Measurements from ENCODE around the gene CREB5.
A peak's percentile ranks its signal among the peaks of the same experiment; 100 is the strongest.

CREB5 gene

GRCh38 chr7:28836716-28837115 lies 424.4 kb downstream of the CREB5 start:
- DNase-seq = no peak

- no peak for DNase-seq
These were observed 424.9 kb downstream of the CREB5 start for GRCh38 chr7:28837216-28837615.

DNA sequence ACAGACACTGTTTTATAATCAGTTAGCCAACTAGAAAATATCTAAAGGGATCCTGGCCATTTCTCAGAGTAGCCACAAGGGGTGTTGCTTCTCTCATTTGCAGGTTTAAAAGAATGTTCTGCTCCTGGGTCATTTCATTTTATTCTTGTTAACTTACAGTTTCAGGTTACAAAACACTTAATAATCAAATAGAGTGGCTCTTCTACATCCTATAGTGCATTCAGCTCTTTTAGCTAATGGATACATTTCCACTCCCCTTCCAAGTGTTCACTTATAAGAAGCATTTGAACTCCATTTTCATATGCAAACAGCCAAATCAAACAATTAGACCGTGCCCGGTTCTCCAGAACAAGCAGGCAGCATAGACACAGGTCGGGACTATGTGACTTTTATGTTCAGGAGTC lies 428.3 kb downstream of the CREB5 start:
- DNase-seq = peak; percentile 97

GRCh38 chr7:28841766-28842165 lies 429.4 kb downstream of the CREB5 start:
- DNase-seq = no peak

DNA sequence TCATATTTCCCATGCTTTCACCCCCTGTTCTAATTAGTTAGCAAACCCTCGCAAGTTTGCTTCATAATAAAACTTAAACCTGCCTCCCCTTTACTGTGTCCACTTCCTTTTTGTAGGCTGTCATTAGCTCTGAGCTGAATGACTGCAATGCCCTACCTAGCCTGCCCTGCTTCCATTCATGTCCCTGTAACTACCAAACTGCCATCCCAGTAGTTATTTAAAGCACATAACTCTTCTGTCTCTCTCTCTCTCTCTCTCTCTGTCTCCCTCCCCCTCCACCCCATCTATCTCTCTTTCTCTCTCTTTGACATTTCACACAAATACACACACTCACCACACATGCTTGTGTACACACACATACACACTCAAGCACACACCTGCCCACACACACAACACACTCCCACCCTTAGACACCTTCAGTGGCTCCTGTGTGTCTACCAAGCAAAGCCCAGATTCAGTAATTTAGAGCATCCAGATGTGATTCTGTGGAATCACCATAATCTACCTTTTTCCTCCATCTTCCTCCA lies 430.5 kb downstream of the CREB5 start:
- DNase-seq = no peak

DNA sequence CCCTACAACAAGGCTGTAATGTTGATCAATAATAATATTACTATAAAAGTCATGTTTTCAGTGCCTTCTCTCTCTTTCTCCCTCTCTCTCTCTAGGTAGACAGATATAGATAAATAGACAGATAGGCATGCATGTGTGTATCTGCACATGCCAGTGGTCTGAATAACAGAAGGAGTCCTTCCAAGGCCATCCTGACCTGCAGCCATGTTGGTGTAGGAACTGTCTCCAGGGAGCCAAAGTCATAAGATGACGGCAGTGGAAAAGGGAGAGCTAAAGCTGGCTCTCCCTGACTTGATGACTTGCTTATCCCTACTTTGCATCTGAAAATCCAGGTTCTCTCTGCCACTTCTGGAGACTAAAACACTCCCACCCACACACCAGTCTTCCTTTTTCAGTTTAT lies 432.8 kb downstream of the CREB5 start:
- no peak for DNase-seq

- DNase-seq = no peak
These were observed 434.9 kb downstream of the CREB5 start for GRCh38 chr7:28847176-28847575.

- no peak for DNase-seq
These were observed 435.4 kb downstream of the CREB5 start for GRCh38 chr7:28847681-28848080.

DNA sequence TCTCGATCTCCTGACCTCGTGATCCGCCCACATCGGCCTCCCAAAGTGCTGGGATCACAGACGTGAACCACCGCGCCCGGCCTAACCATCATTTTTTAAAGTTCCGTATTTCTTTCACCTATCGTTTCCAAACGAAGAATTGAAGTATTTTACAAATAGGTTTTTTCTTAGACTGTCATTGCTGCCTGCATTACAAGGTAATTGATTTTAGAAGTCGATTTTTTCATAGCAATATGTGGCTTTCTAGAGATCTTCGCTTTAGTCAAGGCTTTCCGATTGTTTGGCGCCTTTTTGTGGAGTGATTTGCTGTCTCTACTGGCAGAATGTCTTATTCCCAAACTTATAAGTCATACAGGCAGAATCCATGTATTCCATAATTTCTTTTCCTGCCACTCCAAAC lies 436.6 kb downstream of the CREB5 start:
- DNase-seq = no peak

- DNase-seq = no peak
These were observed 438.4 kb downstream of the CREB5 start for GRCh38 chr7:28850699-28851098.

DNA sequence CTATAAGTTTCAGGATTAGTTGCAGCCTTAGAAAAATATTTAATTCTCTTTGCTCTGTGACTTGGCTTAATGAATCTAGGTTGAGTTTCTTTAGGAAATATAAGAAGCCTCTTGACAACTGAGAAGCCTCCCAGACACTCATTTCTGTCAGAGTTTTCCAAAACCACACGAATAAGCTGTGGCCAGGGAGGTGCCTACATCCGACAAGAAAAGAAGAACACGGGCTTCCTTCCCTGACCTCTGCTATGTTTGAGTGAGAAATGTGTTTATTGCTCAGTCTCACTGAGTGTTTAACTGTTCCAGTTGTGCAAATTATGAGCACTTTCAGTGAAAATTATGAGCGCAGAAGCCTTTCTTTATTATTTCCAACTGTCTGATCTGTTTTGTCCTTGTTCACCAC lies 440.8 kb downstream of the CREB5 start:
- DNase-seq = no peak

DNA sequence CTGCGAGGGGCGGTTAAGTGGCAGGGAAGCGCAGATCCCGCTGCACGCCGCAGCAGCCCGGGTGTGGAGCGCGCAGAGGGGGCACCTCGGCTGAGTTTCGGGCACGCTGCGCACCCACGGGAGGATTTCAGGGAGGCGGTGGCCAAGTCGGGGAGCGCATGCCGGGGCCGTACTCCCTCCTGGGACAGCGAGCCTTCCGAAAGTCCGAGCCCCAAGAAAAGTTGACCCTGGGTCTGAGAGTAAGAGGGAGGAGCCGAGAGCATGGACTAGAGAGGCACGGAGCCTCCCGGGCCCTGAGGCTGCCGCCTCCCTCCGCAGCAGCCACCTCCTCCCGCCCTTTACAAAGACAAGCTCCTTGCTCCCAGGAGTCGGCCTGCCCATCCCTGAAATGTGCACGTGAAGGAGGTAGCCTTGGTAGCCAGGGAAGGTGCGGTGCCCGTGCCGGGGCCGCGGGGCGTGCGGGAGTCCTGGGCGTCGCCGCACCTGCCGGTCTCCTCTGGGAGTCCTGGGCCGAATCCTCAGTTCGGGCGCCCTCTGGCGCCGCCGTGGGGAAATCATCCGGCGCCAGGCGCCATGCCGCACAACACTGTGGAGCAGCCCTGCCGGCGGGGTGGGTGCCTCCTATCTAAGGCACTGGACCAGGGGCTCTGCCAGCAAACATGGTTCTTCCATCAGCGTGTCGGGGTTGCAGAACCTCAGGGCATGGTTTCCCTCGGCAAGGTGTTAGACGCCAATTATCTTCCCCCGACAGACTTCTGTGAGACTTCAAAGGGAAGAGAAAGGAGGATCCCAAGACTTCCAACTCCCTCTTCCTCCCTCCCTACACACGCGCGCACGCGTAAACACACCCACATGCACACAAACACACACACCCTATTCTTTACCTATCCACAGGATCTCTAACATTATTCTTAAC lies 441.8 kb downstream of the CREB5 start:
- peak; percentile 61 for DNase-seq

DNA sequence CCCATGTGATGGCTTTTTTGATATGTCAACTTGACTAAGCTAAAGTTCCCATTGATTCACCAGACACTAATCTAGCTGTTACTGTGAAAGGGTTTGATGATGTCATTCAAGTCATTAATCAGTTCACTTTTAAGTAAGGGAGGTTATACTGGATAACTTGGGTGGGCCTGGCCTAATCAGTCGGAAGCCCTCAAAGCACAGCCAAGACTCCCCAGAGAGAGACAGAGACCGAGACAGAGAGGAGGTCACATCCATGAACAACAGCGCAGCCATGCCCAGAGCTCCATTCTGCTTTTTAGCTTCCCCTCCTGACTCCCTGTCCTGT lies 442.4 kb downstream of the CREB5 start:
- no peak for DNase-seq

GRCh38 chr7:28855538-28856217 lies 443.4 kb downstream of the CREB5 start:
- no peak for DNase-seq

- DNase-seq = no peak
These were observed 444.3 kb downstream of the CREB5 start for GRCh38 chr7:28856656-28857055.

DNA sequence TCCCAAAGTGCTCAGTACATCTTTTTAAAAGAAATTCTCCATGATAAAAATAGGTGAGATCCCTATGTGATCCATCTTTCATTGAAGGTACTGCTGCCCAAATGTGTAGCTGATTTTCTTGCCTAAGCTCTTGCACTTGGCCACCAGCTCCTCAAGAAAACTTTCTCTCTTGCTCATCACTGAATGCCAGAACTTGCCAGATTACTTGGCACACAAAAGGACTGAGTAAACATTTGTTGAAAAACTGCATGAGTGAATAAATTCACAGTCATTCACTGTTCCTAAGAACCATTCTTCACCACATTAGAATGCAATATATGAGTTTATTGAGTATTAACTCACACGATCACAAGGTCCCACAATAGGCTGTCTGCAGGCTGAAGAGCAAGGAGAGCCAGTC lies 445.9 kb downstream of the CREB5 start:
- no peak for DNase-seq

- DNase-seq = no peak
These were observed 446.6 kb downstream of the CREB5 start for GRCh38 chr7:28858895-28859294.

DNA sequence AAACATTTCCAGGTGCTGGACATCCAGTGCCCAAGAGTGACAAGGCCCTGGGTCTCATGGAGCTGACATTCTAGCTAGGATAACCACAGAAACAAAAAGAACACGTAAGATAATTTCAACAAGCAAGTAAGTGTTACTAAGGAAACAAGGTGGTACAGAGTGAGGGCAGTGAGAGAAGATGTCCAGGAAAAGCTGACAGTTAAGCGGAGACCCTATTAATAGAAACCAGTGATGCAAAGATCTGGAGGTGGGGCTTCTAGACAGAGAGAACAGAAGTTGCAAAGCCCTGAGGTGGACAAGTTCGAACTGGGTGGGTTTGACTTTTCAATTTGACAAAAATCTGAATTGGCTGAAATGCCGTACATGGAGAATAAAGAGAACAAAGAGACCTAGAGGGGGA lies 449.5 kb downstream of the CREB5 start:
- DNase-seq = no peak

DNA sequence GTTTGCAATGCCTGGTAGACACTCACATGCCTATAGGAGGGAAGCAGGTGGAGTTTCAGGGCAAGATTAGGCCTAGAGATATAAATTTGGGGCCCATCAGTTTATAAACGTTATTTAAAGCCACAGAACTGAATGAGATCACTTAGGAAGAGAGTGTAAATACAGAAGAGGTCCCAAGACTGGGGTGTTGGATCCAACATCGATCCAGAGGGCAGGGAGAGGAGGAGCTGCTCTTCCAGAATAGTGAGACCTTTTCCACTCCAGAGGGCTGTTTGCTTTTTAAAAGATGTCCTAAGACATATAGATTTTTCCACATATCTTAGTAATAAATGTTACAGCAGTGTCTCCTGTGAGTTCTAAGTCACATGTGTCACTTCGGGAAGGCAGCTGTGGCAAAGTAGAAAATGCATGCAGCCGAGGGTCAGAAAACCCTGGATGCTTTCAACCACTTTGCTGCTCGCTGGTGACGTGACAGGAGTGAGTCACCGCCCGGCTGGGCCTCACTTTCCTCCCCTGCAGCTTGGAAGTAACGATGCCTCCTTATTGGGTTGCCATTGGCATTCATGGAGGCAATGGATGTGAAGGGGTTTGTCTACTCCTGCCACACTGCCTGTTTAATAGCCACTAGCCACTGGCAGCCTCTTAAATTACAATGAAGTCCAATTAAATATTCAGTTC lies 450.4 kb downstream of the CREB5 start:
- DNase-seq = no peak

GRCh38 chr7:28865601-28866144 lies 453.4 kb downstream of the CREB5 start:
- no peak for DNase-seq

DNA sequence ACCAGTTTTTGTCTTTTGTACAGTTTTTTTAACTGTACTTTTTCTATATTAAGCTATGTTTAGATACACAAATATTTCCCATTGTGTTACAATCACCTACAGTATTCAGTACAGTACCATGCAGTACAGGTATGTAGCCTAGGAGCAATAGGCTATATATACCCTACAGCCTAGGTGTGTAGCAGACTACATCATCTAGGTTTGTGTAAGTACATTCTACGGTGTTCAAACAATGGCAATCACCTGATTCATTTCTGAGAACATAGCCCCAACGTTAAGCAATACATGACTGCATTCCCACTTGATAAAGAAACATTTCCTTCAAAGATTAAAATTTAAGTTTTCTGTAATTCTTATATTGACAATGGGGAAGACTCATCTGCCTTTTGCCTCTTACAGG lies 456.4 kb downstream of the CREB5 start:
- no peak for DNase-seq

DNA sequence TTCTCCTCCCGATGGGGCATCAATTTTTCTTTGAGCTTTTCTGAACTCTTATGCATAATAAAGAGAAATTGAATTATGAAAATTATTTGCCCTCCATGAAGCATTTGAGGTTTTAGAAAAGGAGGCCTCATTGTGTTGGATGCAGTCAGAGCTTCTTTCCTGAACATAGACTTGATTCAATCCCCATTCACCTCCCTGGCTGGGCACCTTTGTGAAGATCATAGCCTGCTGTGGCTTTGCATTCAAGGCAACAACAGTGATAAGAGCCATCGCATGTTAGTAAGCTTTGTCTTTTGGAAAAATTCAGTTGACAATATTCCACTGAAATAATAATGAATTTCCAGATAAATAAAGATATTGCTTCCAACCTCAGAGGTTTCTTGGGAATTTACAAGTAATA lies 458.8 kb downstream of the CREB5 start:
- DNase-seq = no peak

DNA sequence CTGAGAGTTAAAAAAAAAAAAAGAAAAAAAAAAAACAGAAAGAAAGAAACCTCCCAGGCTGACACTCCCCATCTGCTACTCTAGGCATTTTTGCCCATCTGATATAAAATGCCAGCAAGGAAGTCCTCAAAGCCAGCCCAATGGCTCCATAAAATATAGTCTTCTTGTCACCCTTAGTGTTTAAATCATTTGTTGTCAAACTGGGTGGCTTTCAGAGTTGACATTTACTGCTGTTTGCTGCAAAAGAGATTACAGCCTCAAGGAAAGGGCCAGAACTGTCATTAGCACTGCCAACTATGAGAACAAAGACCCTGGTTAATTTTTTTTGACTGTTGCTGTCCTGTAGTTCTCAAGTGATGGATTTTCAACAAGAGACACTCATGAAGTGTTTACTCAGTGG lies 459.3 kb downstream of the CREB5 start:
- DNase-seq = no peak

Measured in NCI-H1105 treated with DMSO at 0.1 percent for 48 hours (cell line).